ENCODE results near the gene SMIM24. TPM values are rescaled to one million over a fixed set of nuclear protein-coding genes. Genes with fewer than 3 reads are reported as not detected.

Gene SMIM24
- polyA plus RNA-seq, 4 donors: 270 to 1,947 (median 1,286) TPM

- peaks cover 11 to 77% (median 20%) of the 10 kb centered on the region in 3 donors for H3K36me3 ChIP-seq (ENCODE audit: control insufficient read depth in 3 of 3, insufficient read depth in 2 of 3, low read depth in 1 of 3, low read length in 3 of 3)
- no peak overlapping the region for H3K27ac ChIP-seq (ENCODE audit: low read depth in 1 of 3, low read length in 2 of 3)
- no peak overlapping the region for H3K4me3 ChIP-seq (ENCODE audit: low read depth in 1 of 3, low read length in 3 of 3)
- no peaks in the 10 kb centered on the region for H3K27me3 ChIP-seq (ENCODE audit: control insufficient read depth in 3 of 3, insufficient read depth in 3 of 3, low read length in 3 of 3)
- FAIRE-seq (no peak), DNase-seq (no peak)
- H3K4me1 ChIP-seq (ENCODE audit: control insufficient read depth in 3 of 3, insufficient read depth in 2 of 3, low read depth in 1 of 3, low read length in 2 of 3): peaks cover 0 to 7% (median 0%) of the 10 kb centered on the region in 3 donors
- WGBS, 3 donors: 93 to 95% (median 93%) methylated on average over 16 to 20 of the region's 20 CpGs
- no peaks in the 10 kb centered on the region for H3K9me3 ChIP-seq (ENCODE audit: control insufficient read depth in 2 of 2, insufficient read depth in 1 of 2, low read depth in 1 of 2, low read length in 1 of 2)
Observed at GRCh38 chr19:3524904-3525451, 44.7 kb upstream of the SMIM24 start.

DNA sequence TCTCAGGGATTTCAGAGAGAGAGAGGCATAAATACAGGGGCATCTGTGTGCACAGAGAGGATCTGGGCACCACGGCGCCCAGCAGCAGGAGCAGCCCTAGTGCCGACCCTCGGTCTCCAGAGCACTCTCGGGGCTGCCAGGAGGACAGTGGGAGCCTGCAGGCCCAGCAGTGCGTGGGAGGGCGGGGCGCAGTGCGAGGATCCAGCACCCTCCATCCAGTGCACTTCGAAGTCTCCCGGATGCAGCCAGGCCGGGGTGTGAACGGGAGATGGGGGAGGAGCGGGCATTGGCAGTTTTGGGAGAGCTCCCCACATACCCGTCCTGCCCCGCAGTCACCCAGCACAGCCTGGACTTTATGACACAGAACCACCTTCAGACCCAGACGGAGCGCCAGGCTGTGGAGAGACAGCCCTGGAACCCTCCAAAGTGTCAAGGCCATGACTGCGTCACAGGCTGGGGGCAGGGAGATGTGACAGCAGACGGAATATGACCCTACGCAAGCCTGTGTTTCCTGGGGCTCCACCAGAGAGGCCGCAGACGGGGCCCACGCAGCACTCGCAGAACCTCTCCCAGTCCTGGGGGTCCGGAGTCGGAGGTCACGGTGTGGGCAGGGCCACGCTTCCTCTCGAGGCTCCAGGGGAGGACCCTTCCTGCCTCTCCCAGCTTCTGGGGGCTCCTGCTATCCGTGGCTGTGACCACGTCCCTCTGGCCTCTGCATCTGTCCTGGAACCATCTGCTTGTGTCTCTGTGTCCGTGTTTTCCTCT lies 43.9 kb upstream of the SMIM24 start:
- DNase-seq: no peak
- no peak overlapping the region for H3K4me3 ChIP-seq (ENCODE audit: low read depth in 1 of 3, low read length in 3 of 3)
- H3K9me3 ChIP-seq (ENCODE audit: control insufficient read depth in 2 of 2, insufficient read depth in 1 of 2, low read depth in 1 of 2, low read length in 1 of 2): no peaks in the 10 kb centered on the region
- peaks cover 11 to 84% (median 20%) of the 10 kb centered on the region in 3 donors for H3K36me3 ChIP-seq (ENCODE audit: control insufficient read depth in 3 of 3, insufficient read depth in 2 of 3, low read depth in 1 of 3, low read length in 3 of 3)
- 94 to 95% (median 94%) methylated on average over 33 of the region's 33 CpGs for WGBS, 3 donors
- no peak for FAIRE-seq
- no peaks in the 10 kb centered on the region for H3K27me3 ChIP-seq (ENCODE audit: control insufficient read depth in 3 of 3, insufficient read depth in 3 of 3, low read length in 3 of 3)
- peaks cover 0 to 12% (median 0%) of the 10 kb centered on the region in 3 donors for H3K4me1 ChIP-seq (ENCODE audit: control insufficient read depth in 3 of 3, insufficient read depth in 2 of 3, low read depth in 1 of 3, low read length in 2 of 3)
- H3K27ac ChIP-seq (ENCODE audit: low read depth in 1 of 3, low read length in 2 of 3): no peak overlapping the region

GRCh38 chr19:3523361-3524077 lies 43.2 kb upstream of the SMIM24 start:
- Histone ChIP-seq H3K9me3 (ENCODE audit: control insufficient read depth in 2 of 2, insufficient read depth in 1 of 2, low read depth in 1 of 2, low read length in 1 of 2) (no peaks in the 10 kb centered on the region), H3K4me1 (ENCODE audit: control insufficient read depth in 3 of 3, insufficient read depth in 2 of 3, low read depth in 1 of 3, low read length in 2 of 3) (peaks cover 0 to 12% (median 0%) of the 10 kb centered on the region in 3 donors), H3K4me3 (ENCODE audit: low read depth in 1 of 3, low read length in 3 of 3) (no peak overlapping the region), H3K36me3 (ENCODE audit: control insufficient read depth in 3 of 3, insufficient read depth in 2 of 3, low read depth in 1 of 3, low read length in 3 of 3) (peaks cover 13 to 89% (median 20%) of the 10 kb centered on the region in 3 donors), H3K27ac (ENCODE audit: low read depth in 1 of 3, low read length in 2 of 3) (no peak overlapping the region), H3K27me3 (ENCODE audit: control insufficient read depth in 3 of 3, insufficient read depth in 3 of 3, low read length in 3 of 3) (no peaks in the 10 kb centered on the region)
- FAIRE-seq (no peak), DNase-seq (no peak)
- 92 to 94% (median 93%) methylated on average over 21 of the region's 21 CpGs for WGBS, 3 donors

DNA sequence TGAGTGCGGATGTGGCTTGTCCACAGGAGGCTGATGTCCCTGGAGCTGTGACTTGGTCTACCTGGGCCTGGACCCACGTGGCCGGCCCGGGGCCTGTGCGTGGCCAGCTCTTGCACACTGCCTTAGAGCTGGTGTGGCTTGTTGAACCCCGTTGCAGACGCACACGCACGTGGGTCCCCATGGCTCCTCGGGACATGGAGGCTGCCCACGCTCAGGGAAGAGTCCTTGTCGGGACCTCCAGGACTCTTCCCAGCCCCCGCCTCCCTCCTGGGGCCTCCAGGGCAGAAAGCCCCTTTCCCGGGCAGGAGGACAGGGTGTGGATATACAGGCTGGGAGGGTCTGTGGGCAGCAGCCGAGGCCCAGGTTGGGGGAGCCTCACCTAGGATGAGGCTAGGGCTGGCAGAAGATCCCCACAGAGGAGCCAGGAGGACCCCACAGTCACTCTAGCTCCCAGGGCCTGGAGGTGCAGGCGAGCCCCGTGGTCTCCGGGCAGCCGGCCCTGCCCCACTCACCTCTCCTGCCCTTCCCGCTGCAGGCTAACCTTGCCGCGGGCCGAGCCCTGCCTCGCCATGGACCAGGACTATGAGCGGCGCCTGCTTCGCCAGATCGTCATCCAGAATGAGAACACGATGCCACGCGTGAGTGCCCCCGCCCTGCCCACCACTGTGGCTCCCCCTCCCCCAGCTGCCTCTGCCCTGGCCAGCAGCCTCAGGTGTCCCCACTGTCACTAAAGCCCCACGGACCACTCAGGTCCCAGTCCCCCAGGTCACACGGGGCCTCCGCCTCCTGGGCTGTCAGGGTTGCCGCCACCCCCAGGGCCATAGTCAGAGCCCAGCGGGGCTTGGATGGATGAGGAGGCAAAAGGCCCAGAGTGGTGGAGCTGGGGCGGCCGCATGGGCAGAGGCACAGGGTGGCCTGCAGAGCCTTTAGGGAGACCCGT lies 42.4 kb upstream of the SMIM24 start:
- no peak for FAIRE-seq
- peaks cover 0 to 12% (median 0%) of the 10 kb centered on the region in 3 donors for H3K4me1 ChIP-seq (ENCODE audit: control insufficient read depth in 3 of 3, insufficient read depth in 2 of 3, low read depth in 1 of 3, low read length in 2 of 3)
- H3K27ac ChIP-seq (ENCODE audit: low read depth in 1 of 3, low read length in 2 of 3): no peak overlapping the region
- H3K27me3 ChIP-seq (ENCODE audit: control insufficient read depth in 3 of 3, insufficient read depth in 3 of 3, low read length in 3 of 3): no peaks in the 10 kb centered on the region
- no peaks in the 10 kb centered on the region for H3K9me3 ChIP-seq (ENCODE audit: control insufficient read depth in 2 of 2, insufficient read depth in 1 of 2, low read depth in 1 of 2, low read length in 1 of 2)
- peaks cover 13 to 86% (median 17%) of the 10 kb centered on the region in 3 donors for H3K36me3 ChIP-seq (ENCODE audit: control insufficient read depth in 3 of 3, insufficient read depth in 2 of 3, low read depth in 1 of 3, low read length in 3 of 3)
- no peak for DNase-seq
- no peak overlapping the region for H3K4me3 ChIP-seq (ENCODE audit: low read depth in 1 of 3, low read length in 3 of 3)
- WGBS, 3 donors: 93 to 96% (median 95%) methylated on average over 38 to 40 of the region's 40 CpGs

DNA sequence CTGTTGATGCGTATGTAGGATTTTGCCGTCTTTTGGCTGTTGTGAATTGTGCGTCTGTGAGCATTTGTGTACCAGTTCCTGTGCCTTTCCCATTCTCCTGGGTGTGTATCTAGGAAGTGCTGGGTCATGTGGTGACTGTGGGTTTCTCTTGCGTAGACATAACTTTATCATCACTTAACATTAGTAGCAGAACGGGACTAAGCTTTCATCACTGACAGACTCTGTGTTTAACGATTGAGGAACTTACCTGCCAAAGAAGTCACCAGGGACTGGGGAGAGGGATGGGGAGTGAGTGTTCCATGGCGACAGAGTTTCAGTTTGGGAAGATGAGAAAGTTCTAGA lies 40.8 kb upstream of the SMIM24 start:
- DNase-seq (no peak), FAIRE-seq (no peak)
- Histone ChIP-seq H3K36me3 (ENCODE audit: control insufficient read depth in 3 of 3, insufficient read depth in 2 of 3, low read depth in 1 of 3, low read length in 3 of 3) (peaks cover 6 to 81% (median 7%) of the 10 kb centered on the region in 3 donors), H3K27me3 (ENCODE audit: control insufficient read depth in 3 of 3, insufficient read depth in 3 of 3, low read length in 3 of 3) (no peaks in the 10 kb centered on the region), H3K4me3 (ENCODE audit: low read depth in 1 of 3, low read length in 3 of 3) (no peak overlapping the region), H3K9me3 (ENCODE audit: control insufficient read depth in 2 of 2, insufficient read depth in 1 of 2, low read depth in 1 of 2, low read length in 1 of 2) (no peaks in the 10 kb centered on the region), H3K27ac (ENCODE audit: low read depth in 1 of 3, low read length in 2 of 3) (peak overlapping the region; percentile 13 to 63 (median 38)), H3K4me1 (ENCODE audit: control insufficient read depth in 3 of 3, insufficient read depth in 2 of 3, low read depth in 1 of 3, low read length in 2 of 3) (peaks cover 0 to 12% (median 0%) of the 10 kb centered on the region in 3 donors)
- WGBS, 3 donors: 44 to 74% (median 52%) methylated on average over 7 of the region's 7 CpGs

DNA sequence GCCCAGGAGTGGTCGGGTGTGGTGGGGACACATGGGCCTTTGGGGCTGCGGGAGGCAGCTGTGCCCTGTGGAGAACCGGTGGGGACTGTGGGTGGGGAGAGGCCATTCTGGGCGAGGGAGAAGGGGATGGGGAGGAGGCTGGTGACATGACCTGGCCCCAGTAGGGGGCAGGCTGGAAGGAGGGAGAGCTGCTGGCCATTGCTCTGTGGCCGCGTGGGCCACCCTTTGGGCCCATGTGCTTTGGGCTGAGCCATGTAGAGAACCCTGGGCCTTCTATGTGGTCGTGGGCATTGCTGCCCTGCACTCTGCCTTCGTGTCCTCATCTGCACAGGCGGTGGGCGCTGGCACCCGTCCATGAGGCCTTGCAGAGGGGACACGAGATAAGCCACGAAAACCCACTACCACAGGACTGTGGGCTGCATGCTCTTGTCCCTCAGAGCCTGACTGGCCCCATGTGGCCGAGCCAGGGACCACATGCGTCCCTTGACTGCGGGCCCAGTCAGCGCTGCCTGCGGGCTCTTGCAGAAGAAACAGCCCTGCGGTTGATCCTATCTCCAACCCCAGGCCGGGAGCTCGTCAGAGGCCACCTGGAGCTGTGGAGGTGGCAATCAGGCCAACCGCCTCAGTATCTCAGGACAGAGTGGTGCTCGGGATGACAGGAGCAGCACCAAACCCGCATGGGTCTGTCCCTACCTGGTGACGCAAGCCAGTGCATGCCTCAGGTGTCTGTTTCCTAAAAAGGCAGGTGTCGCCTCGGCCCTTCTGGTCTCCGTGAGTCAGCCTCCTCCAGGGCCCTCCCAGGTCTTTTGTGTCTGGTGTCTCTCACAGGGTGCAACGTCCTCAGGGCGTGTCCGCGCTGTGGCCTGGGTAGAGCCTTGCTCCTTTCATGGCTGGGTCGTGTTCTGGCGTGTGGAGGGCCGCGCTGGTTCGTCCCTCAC lies 40.1 kb upstream of the SMIM24 start:
- peak overlapping the region; percentile 15 to 63 (median 38) for H3K27ac ChIP-seq (ENCODE audit: low read depth in 1 of 3, low read length in 2 of 3)
- 36 to 74% (median 53%) methylated on average over 35 to 37 of the region's 37 CpGs for WGBS, 3 donors
- peaks cover 5 to 80% (median 7%) of the 10 kb centered on the region in 3 donors for H3K36me3 ChIP-seq (ENCODE audit: control insufficient read depth in 3 of 3, insufficient read depth in 2 of 3, low read depth in 1 of 3, low read length in 3 of 3)
- H3K4me1 ChIP-seq (ENCODE audit: control insufficient read depth in 3 of 3, insufficient read depth in 2 of 3, low read depth in 1 of 3, low read length in 2 of 3): peaks cover 0 to 12% (median 0%) of the 10 kb centered on the region in 3 donors
- no peaks in the 10 kb centered on the region for H3K27me3 ChIP-seq (ENCODE audit: control insufficient read depth in 3 of 3, insufficient read depth in 3 of 3, low read length in 3 of 3)
- DNase-seq (peak; percentile 59 to 93), FAIRE-seq (no peak)
- H3K4me3 ChIP-seq (ENCODE audit: low read depth in 1 of 3, low read length in 3 of 3): no peak overlapping the region
- H3K9me3 ChIP-seq (ENCODE audit: control insufficient read depth in 2 of 2, insufficient read depth in 1 of 2, low read depth in 1 of 2, low read length in 1 of 2): no peaks in the 10 kb centered on the region

GRCh38 chr19:3519126-3519525 lies 38.8 kb upstream of the SMIM24 start:
- no peak overlapping the region for H3K4me3 ChIP-seq (ENCODE audit: low read depth in 1 of 3, low read length in 3 of 3)
- no peaks in the 10 kb centered on the region for H3K27me3 ChIP-seq (ENCODE audit: control insufficient read depth in 3 of 3, insufficient read depth in 3 of 3, low read length in 3 of 3)
- peaks cover 4 to 81% (median 5%) of the 10 kb centered on the region in 3 donors for H3K36me3 ChIP-seq (ENCODE audit: control insufficient read depth in 3 of 3, insufficient read depth in 2 of 3, low read depth in 1 of 3, low read length in 3 of 3)
- 87 to 94% (median 93%) methylated on average over 15 to 18 of the region's 18 CpGs for WGBS, 3 donors
- no peak overlapping the region for H3K27ac ChIP-seq (ENCODE audit: low read depth in 1 of 3, low read length in 2 of 3)
- DNase-seq: no peak
- FAIRE-seq: no peak
- H3K4me1 ChIP-seq (ENCODE audit: control insufficient read depth in 3 of 3, insufficient read depth in 2 of 3, low read depth in 1 of 3, low read length in 2 of 3): peaks cover 0 to 12% (median 0%) of the 10 kb centered on the region in 3 donors
- no peaks in the 10 kb centered on the region for H3K9me3 ChIP-seq (ENCODE audit: control insufficient read depth in 2 of 2, insufficient read depth in 1 of 2, low read depth in 1 of 2, low read length in 1 of 2)
